IPS DF 4.7 (cell line): Measurements from ENCODE around the gene ZNF567.

Experiments
- DNase-seq: peaks from one replicate; pipeline ENCODE4 v3.0.0-alpha.2; 2013; ENCODE audit warnings: low spot score; ENCODE audit errors: extremely low read depth

The ZNF567 gene

DNA sequence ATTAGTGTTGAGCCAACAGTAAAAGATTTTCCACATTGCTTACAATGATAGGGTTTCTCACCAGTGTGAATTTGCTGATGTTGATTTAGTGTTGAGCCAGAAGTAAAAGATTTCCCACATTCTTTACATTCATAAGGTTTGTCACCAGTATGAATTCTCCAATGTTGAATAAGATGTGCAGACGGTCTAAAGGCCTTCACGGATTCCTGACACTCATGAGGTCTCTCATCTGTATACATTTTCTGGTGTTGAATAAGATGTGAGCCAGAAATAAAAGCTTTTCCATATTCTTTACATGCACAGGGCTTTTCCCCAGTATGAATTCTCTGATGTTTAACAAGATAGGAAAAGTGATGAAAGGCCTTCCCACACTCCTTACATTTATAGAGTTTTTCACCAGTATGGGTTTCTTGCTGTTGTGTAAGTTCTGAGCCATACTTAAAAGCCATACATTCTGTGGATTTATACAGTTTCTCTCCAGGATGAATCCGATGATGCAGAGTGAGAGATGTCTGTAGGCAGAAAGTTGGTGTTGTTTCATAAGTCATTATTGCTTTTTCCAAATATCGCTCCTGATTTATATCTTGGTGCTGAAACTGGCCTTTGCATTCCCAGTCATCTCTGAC, 62.8 kb downstream of the ZNF567 start:
- DNase-seq: no peak
